Measurements from ENCODE around the gene SLC16A10.

The SLC16A10 gene

GRCh38 chr6:111157412-111157811 is 70.1 kb downstream of the SLC16A10 start:
- no peak overlapping the region for H3K27ac ChIP-seq (ENCODE audit: low read depth, low read length)

DNA sequence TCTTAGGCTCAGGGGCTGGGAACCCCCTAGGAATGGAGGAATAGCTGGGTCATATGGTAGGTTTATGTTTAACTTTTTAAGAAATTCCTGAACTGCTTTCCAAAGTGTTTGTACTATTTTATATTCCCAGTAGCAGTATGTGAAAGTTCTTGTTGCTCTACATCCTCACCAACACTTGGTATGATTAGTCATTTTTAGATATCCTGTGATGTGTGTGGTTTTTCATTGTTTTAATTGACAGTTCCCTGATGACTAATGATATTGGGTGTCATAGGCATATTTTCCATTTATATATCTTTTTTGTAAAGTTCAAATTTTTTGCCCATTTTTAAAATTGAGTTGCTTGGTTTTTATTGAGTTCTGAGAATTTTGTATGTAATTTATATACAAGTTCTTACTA is 72.3 kb downstream of the SLC16A10 start:
- Histone ChIP-seq H3K27ac (ENCODE audit: low read depth, low read length) (no peak overlapping the region), H3K27me3 (ENCODE audit: control insufficient read depth, insufficient read depth, low read length) (no peaks in the 10 kb centered on the region), H3K9ac (ENCODE audit: low read length) (no peak overlapping the region), H3K4me1 (ENCODE audit: control insufficient read depth, insufficient read depth, low read length) (no peaks in the 10 kb centered on the region), H3K36me3 (ENCODE audit: control insufficient read depth, insufficient read depth, low read length) (no peaks in the 10 kb centered on the region), H3K4me3 (ENCODE audit: low read length) (no peak overlapping the region)

More at GRCh38 chr6:111157412-111157811, 70.1 kb downstream of the SLC16A10 start:
- H3K9ac ChIP-seq (ENCODE audit: low read length), result no peak overlapping the region
- H3K4me1 ChIP-seq (ENCODE audit: control insufficient read depth, insufficient read depth, low read length), result no peaks in the 10 kb centered on the region
- no peaks in the 10 kb centered on the region for H3K27me3 ChIP-seq (ENCODE audit: control insufficient read depth, insufficient read depth, low read length)
- no peaks in the 10 kb centered on the region for H3K36me3 ChIP-seq (ENCODE audit: control insufficient read depth, insufficient read depth, low read length)
- no peak overlapping the region for H3K4me3 ChIP-seq (ENCODE audit: low read length)

DNA sequence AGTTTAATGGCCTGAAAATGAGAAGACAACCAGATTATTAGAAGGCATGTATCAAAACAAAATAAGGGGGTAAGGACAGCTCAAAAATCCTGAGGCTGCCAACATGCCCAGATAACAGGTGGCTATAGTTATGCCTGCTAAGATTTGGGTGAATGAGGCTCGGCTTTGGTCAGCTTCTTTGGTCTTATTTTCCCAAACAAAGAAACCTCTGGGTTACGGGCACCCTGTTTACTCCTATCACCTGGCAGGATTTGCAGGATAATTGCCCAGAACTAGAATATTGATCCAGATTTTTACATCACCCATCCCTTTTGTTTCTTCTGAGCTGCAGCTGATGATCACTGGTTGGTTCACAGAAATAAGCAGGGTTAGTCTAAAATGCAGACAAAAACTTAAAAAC is 74.3 kb downstream of the SLC16A10 start:
- H3K4me1 ChIP-seq (ENCODE audit: control insufficient read depth, insufficient read depth, low read length), result no peaks in the 10 kb centered on the region
- no peak overlapping the region for H3K4me3 ChIP-seq (ENCODE audit: low read length)
- no peak overlapping the region for H3K27ac ChIP-seq (ENCODE audit: low read depth, low read length)
- H3K36me3 ChIP-seq (ENCODE audit: control insufficient read depth, insufficient read depth, low read length), result no peaks in the 10 kb centered on the region
- no peaks in the 10 kb centered on the region for H3K27me3 ChIP-seq (ENCODE audit: control insufficient read depth, insufficient read depth, low read length)
- H3K9ac ChIP-seq (ENCODE audit: low read length), result no peak overlapping the region

DNA sequence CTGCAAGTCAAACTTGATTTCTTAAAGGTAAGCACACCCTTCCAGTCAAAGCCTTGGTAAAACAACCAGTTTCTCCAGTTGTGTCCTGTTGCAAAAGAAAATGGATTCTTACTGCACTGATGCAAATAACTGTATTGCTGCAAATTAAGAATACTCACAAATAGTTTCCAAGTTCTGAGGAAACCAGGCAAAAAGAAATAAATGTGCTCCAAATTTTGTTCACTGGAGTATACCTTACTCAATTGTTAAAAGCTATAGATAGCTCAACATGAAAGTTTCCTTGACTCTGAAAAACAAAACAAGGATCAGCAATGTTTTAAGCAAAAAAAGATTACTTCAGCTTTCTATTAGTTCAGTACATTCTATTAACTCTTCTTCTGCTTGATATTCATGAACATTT is 75.2 kb downstream of the SLC16A10 start:
- no peaks in the 10 kb centered on the region for H3K27me3 ChIP-seq (ENCODE audit: control insufficient read depth, insufficient read depth, low read length)
- H3K4me3 ChIP-seq (ENCODE audit: low read length), result no peak overlapping the region
- no peak overlapping the region for H3K9ac ChIP-seq (ENCODE audit: low read length)
- H3K36me3 ChIP-seq (ENCODE audit: control insufficient read depth, insufficient read depth, low read length), result no peaks in the 10 kb centered on the region
- H3K4me1 ChIP-seq (ENCODE audit: control insufficient read depth, insufficient read depth, low read length), result no peaks in the 10 kb centered on the region
- H3K27ac ChIP-seq (ENCODE audit: low read depth, low read length), result no peak overlapping the region

- H3K27me3 ChIP-seq (ENCODE audit: control insufficient read depth, insufficient read depth, low read length), result no peaks in the 10 kb centered on the region
- H3K36me3 ChIP-seq (ENCODE audit: control insufficient read depth, insufficient read depth, low read length), result no peaks in the 10 kb centered on the region
- H3K9ac ChIP-seq (ENCODE audit: low read length), result no peak overlapping the region
- no peak overlapping the region for H3K4me3 ChIP-seq (ENCODE audit: low read length)
- no peak overlapping the region for H3K27ac ChIP-seq (ENCODE audit: low read depth, low read length)
- H3K4me1 ChIP-seq (ENCODE audit: control insufficient read depth, insufficient read depth, low read length), result no peaks in the 10 kb centered on the region
These were observed 84.5 kb downstream of the SLC16A10 start for GRCh38 chr6:111171577-111172400.

- Histone ChIP-seq H3K4me3 (ENCODE audit: low read length) (no peak overlapping the region), H3K27me3 (ENCODE audit: control insufficient read depth, insufficient read depth, low read length) (no peaks in the 10 kb centered on the region), H3K9ac (ENCODE audit: low read length) (no peak overlapping the region), H3K27ac (ENCODE audit: low read depth, low read length) (no peak overlapping the region), H3K36me3 (ENCODE audit: control insufficient read depth, insufficient read depth, low read length) (no peaks in the 10 kb centered on the region), H3K4me1 (ENCODE audit: control insufficient read depth, insufficient read depth, low read length) (no peaks in the 10 kb centered on the region)
These were observed 85.3 kb downstream of the SLC16A10 start for GRCh38 chr6:111172563-111172962.

- H3K4me1 ChIP-seq (ENCODE audit: control insufficient read depth, insufficient read depth, low read length), result no peaks in the 10 kb centered on the region
- no peaks in the 10 kb centered on the region for H3K36me3 ChIP-seq (ENCODE audit: control insufficient read depth, insufficient read depth, low read length)
- no peak overlapping the region for H3K27ac ChIP-seq (ENCODE audit: low read depth, low read length)
- no peak overlapping the region for H3K4me3 ChIP-seq (ENCODE audit: low read length)
- no peaks in the 10 kb centered on the region for H3K27me3 ChIP-seq (ENCODE audit: control insufficient read depth, insufficient read depth, low read length)
- no peak overlapping the region for H3K9ac ChIP-seq (ENCODE audit: low read length)
These were observed 86.0 kb downstream of the SLC16A10 start for GRCh38 chr6:111173341-111173740.

GRCh38 chr6:111173946-111174345 is 86.6 kb downstream of the SLC16A10 start:
- H3K36me3 ChIP-seq (ENCODE audit: control insufficient read depth, insufficient read depth, low read length), result no peaks in the 10 kb centered on the region

GRCh38 chr6:111175109-111175508 is 87.8 kb downstream of the SLC16A10 start:
- H3K9ac ChIP-seq (ENCODE audit: low read length), result no peak overlapping the region
- no peak overlapping the region for H3K4me3 ChIP-seq (ENCODE audit: low read length)
- no peaks in the 10 kb centered on the region for H3K27me3 ChIP-seq (ENCODE audit: control insufficient read depth, insufficient read depth, low read length)
- no peak overlapping the region for H3K27ac ChIP-seq (ENCODE audit: low read depth, low read length)
- no peaks in the 10 kb centered on the region for H3K4me1 ChIP-seq (ENCODE audit: control insufficient read depth, insufficient read depth, low read length)
- no peaks in the 10 kb centered on the region for H3K36me3 ChIP-seq (ENCODE audit: control insufficient read depth, insufficient read depth, low read length)

More at GRCh38 chr6:111173946-111174345, 86.6 kb downstream of the SLC16A10 start:
- Histone ChIP-seq H3K4me3 (ENCODE audit: low read length) (no peak overlapping the region), H3K4me1 (ENCODE audit: control insufficient read depth, insufficient read depth, low read length) (no peaks in the 10 kb centered on the region), H3K27ac (ENCODE audit: low read depth, low read length) (no peak overlapping the region), H3K9ac (ENCODE audit: low read length) (no peak overlapping the region), H3K27me3 (ENCODE audit: control insufficient read depth, insufficient read depth, low read length) (no peaks in the 10 kb centered on the region)

GRCh38 chr6:111176038-111176759 is 88.9 kb downstream of the SLC16A10 start:
- H3K4me3 ChIP-seq (ENCODE audit: low read length), result no peak overlapping the region
- no peak overlapping the region for H3K27ac ChIP-seq (ENCODE audit: low read depth, low read length)
- no peaks in the 10 kb centered on the region for H3K27me3 ChIP-seq (ENCODE audit: control insufficient read depth, insufficient read depth, low read length)
- H3K36me3 ChIP-seq (ENCODE audit: control insufficient read depth, insufficient read depth, low read length), result no peaks in the 10 kb centered on the region
- no peak overlapping the region for H3K9ac ChIP-seq (ENCODE audit: low read length)
- H3K4me1 ChIP-seq (ENCODE audit: control insufficient read depth, insufficient read depth, low read length), result no peaks in the 10 kb centered on the region

DNA sequence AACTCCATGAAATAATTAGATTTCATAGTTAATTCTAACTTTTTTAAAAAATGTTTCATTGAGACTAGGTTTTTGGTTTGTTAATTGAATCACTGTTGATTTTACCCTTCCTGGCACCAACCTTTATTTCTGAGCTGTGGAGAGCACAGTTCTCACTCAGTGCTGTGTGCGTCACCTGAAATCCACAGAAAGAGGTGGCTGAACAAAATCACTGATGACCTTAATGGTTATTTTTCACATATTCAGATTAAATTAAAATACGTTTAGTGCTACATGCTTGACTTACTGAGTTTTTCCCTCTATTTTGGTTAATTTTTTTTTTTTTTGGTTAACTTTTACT is 89.4 kb downstream of the SLC16A10 start:
- H3K9ac ChIP-seq (ENCODE audit: low read length), result no peak overlapping the region
- H3K27ac ChIP-seq (ENCODE audit: low read depth, low read length), result no peak overlapping the region
- no peaks in the 10 kb centered on the region for H3K4me1 ChIP-seq (ENCODE audit: control insufficient read depth, insufficient read depth, low read length)
- no peak overlapping the region for H3K4me3 ChIP-seq (ENCODE audit: low read length)
- no peaks in the 10 kb centered on the region for H3K27me3 ChIP-seq (ENCODE audit: control insufficient read depth, insufficient read depth, low read length)
- H3K36me3 ChIP-seq (ENCODE audit: control insufficient read depth, insufficient read depth, low read length), result no peaks in the 10 kb centered on the region

DNA sequence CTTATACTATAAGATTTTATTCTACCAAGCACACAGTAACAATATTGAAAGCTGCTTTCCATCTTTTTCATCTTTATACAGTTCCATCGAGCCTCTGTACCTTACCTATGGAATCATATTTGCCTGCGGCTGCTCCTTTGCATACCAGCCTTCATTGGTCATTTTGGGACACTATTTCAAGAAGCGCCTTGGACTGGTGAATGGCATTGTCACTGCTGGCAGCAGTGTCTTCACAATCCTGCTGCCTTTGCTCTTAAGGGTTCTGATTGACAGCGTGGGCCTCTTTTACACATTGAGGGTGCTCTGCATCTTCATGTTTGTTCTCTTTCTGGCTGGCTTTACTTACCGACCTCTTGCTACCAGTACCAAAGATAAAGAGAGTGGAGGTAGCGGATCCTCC is 89.8 kb downstream of the SLC16A10 start:
- no peaks in the 10 kb centered on the region for H3K36me3 ChIP-seq (ENCODE audit: control insufficient read depth, insufficient read depth, low read length)
- no peak overlapping the region for H3K9ac ChIP-seq (ENCODE audit: low read length)
- no peak overlapping the region for H3K27ac ChIP-seq (ENCODE audit: low read depth, low read length)
- H3K27me3 ChIP-seq (ENCODE audit: control insufficient read depth, insufficient read depth, low read length), result no peaks in the 10 kb centered on the region
- H3K4me3 ChIP-seq (ENCODE audit: low read length), result no peak overlapping the region
- no peaks in the 10 kb centered on the region for H3K4me1 ChIP-seq (ENCODE audit: control insufficient read depth, insufficient read depth, low read length)

All from rectal smooth muscle tissue (tissue), 1 donor.